ENCODE results near the gene DENND2C.

DNA sequence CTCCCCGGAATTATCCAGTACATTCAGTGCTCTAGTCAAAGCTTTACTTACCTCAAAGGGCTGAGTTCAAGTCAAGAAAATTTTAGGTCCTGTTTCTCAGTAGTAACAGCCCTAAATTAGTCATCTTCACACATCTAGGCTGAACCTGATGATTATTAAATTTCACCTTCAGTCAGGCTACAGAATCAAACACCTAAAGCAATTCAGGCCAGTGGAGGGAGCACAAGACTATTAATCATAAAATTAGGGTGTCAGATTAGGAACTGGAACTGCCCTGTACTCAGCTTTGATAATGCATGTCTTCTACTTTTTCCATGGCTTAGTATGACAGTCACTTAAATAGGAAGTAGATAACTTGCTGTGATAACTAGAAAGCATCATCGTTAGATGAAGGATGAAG, 60.0 kb downstream of the DENND2C start:
- TF ChIP-seq, protein P1, sequence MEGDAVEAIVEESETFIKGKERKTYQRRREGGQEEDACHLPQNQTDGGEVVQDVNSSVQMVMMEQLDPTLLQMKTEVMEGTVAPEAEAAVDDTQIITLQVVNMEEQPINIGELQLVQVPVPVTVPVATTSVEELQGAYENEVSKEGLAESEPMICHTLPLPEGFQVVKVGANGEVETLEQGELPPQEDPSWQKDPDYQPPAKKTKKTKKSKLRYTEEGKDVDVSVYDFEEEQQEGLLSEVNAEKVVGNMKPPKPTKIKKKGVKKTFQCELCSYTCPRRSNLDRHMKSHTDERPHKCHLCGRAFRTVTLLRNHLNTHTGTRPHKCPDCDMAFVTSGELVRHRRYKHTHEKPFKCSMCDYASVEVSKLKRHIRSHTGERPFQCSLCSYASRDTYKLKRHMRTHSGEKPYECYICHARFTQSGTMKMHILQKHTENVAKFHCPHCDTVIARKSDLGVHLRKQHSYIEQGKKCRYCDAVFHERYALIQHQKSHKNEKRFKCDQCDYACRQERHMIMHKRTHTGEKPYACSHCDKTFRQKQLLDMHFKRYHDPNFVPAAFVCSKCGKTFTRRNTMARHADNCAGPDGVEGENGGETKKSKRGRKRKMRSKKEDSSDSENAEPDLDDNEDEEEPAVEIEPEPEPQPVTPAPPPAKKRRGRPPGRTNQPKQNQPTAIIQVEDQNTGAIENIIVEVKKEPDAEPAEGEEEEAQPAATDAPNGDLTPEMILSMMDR (IDR thresholded peaks at IDR 0.05), result no peak
- TF ChIP-seq POLR2A (IDR thresholded peaks at IDR 0.05) (no peak), EP300 (IDR thresholded peaks at IDR 0.05) (no peak)

Measured in ovary (tissue), 3 donors.